ENCODE results near the gene USP46. TPM values are rescaled to one million over a fixed set of nuclear protein-coding genes. Genes with fewer than 3 reads are reported as not detected.

USP46 gene
- total RNA-seq, 6 experiments from 2014 or later, result 23.9 to 30.9 (median 26.3) TPM

GRCh38 chr4:52693492-52693891 is 34.4 kb upstream of the USP46 start:
- H3K36me3 Mint-ChIP-seq (ENCODE audit: low read depth), result peaks cover 11% of the 10 kb centered on the region
- H3K4me1 Mint-ChIP-seq (ENCODE audit: low read depth), result peaks cover 7% of the 10 kb centered on the region
- H3K27ac Mint-ChIP-seq, result no peak overlapping the region
- no peak for DNase-seq
- H3K9me3 Mint-ChIP-seq, result peaks cover 24% of the 10 kb centered on the region
- peaks cover 20% of the 10 kb centered on the region for H3K27me3 Mint-ChIP-seq (ENCODE audit: insufficient read depth)
- no peak for TF ChIP-seq CTCF (IDR thresholded peaks at IDR 0.05)
- H3K4me3 Mint-ChIP-seq, result no peak overlapping the region

- peaks cover 15% of the 10 kb centered on the region for H3K27me3 Mint-ChIP-seq (ENCODE audit: insufficient read depth)
- TF ChIP-seq CTCF (IDR thresholded peaks at IDR 0.05), result no peak
- DNase-seq, result no peak
- H3K27ac Mint-ChIP-seq, result no peak overlapping the region
- H3K4me3 Mint-ChIP-seq, result no peak overlapping the region
- peaks cover 19% of the 10 kb centered on the region for H3K9me3 Mint-ChIP-seq
- H3K36me3 Mint-ChIP-seq (ENCODE audit: low read depth), result peaks cover 11% of the 10 kb centered on the region
- H3K4me1 Mint-ChIP-seq (ENCODE audit: low read depth), result no peaks in the 10 kb centered on the region
These were observed 30.0 kb upstream of the USP46 start for GRCh38 chr4:52689096-52689495.

GRCh38 chr4:52687696-52688095 is 28.6 kb upstream of the USP46 start:
- Mint-ChIP-seq H3K4me3 (no peak overlapping the region), H3K27me3 (ENCODE audit: insufficient read depth) (peaks cover 12% of the 10 kb centered on the region), H3K9me3 (peaks cover 5% of the 10 kb centered on the region; the same call in 1 of the 2 replicates), H3K36me3 (ENCODE audit: low read depth) (no peaks in the 10 kb centered on the region), H3K27ac (no peak overlapping the region), H3K4me1 (ENCODE audit: low read depth) (no peaks in the 10 kb centered on the region)
- no peak for TF ChIP-seq CTCF (IDR thresholded peaks at IDR 0.05)
- no peak for DNase-seq

- no peaks in the 10 kb centered on the region for H3K36me3 Mint-ChIP-seq (ENCODE audit: low read depth)
- DNase-seq, result no peak
- H3K4me1 Mint-ChIP-seq (ENCODE audit: low read depth), result no peaks in the 10 kb centered on the region
- no peaks in the 10 kb centered on the region for H3K9me3 Mint-ChIP-seq
- no peak overlapping the region for H3K4me3 Mint-ChIP-seq
- H3K27me3 Mint-ChIP-seq (ENCODE audit: insufficient read depth), result peaks cover 10% of the 10 kb centered on the region
- no peak overlapping the region for H3K27ac Mint-ChIP-seq
- no peak for TF ChIP-seq CTCF (IDR thresholded peaks at IDR 0.05)
These were observed 26.2 kb upstream of the USP46 start for GRCh38 chr4:52685316-52685715.

- peaks cover 10% of the 10 kb centered on the region for H3K27me3 Mint-ChIP-seq (ENCODE audit: insufficient read depth)
- no peaks in the 10 kb centered on the region for H3K36me3 Mint-ChIP-seq (ENCODE audit: low read depth)
- H3K4me1 Mint-ChIP-seq (ENCODE audit: low read depth), result no peaks in the 10 kb centered on the region
- H3K4me3 Mint-ChIP-seq, result no peak overlapping the region
- H3K9me3 Mint-ChIP-seq, result no peaks in the 10 kb centered on the region
- TF ChIP-seq CTCF (IDR thresholded peaks at IDR 0.05), result no peak
- no peak for DNase-seq
- H3K27ac Mint-ChIP-seq, result no peak overlapping the region
These were observed 25.8 kb upstream of the USP46 start for GRCh38 chr4:52684896-52685295.

GRCh38 chr4:52680381-52680780 is 21.3 kb upstream of the USP46 start:
- no peak for DNase-seq
- TF ChIP-seq CTCF (IDR thresholded peaks at IDR 0.05), result no peak
- Mint-ChIP-seq H3K9me3 (no peaks in the 10 kb centered on the region), H3K4me3 (no peak overlapping the region), H3K36me3 (ENCODE audit: low read depth) (no peaks in the 10 kb centered on the region), H3K4me1 (ENCODE audit: low read depth) (no peaks in the 10 kb centered on the region), H3K27me3 (ENCODE audit: insufficient read depth) (peaks cover 6% of the 10 kb centered on the region), H3K27ac (no peak overlapping the region)

All from HFFc6 (cell line).